HG03571 (cell line): ENCODE results near the gene TRIM44.
"Not testable (repeated sequence)": the region's sequence is repeated elsewhere in the genome, so short reads cannot be mapped to it uniquely, and the experiment has no call there.

Source experiments
- ATAC-seq: cut with Tn5 transposase; IDR thresholded peaks from one replicate; pipeline ENCODE4 v1.9.1; 2021; ENCODE audit not compliant: unreplicated experiment

Gene TRIM44

DNA sequence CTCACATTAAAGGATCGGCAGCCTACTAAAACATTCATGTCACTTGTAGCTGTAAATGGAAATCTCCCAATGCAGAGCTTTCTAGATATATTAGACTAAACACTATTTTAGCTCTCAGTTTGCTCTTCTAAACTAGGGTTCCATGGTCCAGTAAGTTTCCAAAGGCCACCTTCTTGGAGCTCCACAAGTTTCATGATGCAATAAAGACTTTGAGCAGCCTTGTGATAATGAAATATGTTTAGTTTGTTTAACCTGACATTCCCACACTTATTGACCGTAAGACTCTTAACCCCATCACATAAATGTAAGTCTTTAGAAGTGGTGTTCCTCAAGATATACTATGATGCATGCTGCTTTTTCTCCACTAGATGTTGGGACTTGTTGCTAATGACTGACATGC, 87.7 kb downstream of the TRIM44 start:
- ATAC-seq, result no peak

DNA sequence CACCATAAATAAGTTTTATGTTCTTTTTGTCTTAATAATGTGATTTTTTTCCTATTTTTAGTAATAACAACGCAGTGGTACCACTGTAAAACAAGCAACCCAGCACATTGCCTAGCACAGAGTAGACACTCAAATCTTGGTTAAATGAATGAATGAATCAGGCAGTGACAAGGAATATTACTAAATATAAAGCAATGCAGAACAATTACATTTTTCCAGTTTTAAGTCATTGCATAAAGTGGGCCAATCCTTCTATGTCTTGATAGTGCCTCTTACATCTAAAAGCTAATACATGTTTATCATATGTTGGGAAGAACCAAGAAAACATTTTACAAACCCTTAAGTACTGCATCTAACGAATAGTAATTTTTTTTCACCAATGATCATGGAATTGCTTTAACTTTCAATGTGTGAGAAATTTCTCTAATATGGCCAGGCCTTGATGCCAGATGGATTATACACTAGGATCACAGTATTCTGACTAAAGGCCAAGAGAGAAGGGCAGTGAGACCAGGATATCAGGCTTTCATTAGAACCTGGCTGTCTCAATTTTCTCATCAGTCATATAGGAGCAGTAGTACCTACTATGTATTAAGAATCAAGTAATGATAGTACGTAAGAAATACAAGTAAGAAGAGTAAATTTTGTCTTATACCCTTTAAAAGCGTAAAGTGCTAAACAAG, 88.5 kb downstream of the TRIM44 start:
- ATAC-seq, result no peak

DNA sequence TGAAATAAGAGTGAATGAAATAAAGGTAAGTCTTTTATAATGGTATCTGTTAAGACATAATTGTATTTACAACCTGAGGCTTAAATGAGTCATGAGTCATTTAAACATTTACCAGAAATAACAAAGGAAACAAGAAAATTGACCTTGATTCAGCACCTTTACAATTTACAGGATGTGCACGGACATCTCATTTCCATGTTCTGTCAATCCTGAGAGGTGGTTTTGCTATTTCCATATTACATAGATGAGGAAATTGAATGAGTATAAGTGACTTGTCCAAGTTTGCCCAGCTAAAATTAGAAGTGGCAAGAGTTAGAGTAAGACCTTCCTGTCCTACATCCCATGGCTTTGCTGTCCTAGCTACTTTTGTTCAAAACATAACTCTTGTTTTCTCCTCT, 89.1 kb downstream of the TRIM44 start:
- ATAC-seq, result no peak

DNA sequence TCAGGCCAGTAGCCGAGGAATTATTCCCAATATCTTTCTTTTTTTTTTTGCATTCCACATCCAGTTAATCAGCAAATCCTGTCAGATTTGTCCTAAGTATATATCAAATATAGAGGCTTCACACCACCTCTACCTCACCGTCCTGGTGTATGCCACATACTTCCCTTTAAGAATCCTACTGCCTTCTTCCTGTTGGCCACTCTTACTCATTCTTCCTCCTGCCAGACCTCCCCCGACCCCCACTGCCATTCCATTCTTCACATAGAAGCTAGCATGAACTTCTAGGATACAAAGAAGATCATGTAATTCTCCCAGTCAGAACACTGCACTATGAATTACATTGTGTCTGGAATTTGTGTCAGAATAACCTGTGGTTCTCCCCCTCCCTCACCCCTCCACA, 89.5 kb downstream of the TRIM44 start:
- ATAC-seq, result no peak

DNA sequence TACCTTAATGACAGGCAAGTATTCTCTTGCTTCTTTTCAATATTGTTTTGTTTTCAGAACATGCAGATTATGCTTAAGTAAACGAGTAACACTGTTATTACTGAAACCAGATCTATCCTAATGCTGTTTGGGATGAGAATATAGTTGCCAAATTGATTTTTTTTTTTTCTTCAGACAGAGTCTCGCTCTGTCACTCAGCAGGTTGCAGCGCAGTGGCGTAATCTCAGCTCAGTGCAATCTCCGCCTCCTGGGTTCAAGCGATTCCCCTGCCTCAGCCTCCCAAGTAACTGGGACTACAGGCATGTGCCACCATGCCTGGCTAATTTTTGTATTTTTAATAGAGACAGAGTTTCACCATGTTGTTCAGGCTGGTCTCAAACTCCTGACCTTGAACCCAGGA, 91.0 kb downstream of the TRIM44 start:
- not testable (repeated sequence) for ATAC-seq

DNA sequence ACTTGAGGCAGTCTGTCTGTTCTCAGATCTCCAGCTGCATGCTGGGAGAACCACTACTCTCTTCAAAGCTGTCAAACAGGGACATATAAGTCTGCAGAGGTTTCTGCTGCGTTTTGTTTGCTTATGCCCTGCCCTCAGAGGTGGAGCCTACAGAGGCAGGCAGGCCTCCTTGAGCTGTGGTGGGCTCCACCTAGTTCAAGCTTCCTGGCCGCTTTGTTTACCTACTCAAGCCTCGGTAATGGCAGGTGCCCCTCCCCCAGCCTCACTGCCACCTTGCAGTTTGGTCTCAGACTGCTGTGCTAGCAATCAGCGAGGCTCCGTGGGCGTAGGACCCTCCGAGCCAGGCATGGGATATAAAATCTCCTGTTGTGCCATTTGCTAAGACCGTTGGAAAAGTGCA, 97.4 kb downstream of the TRIM44 start:
- not testable (repeated sequence) for ATAC-seq

DNA sequence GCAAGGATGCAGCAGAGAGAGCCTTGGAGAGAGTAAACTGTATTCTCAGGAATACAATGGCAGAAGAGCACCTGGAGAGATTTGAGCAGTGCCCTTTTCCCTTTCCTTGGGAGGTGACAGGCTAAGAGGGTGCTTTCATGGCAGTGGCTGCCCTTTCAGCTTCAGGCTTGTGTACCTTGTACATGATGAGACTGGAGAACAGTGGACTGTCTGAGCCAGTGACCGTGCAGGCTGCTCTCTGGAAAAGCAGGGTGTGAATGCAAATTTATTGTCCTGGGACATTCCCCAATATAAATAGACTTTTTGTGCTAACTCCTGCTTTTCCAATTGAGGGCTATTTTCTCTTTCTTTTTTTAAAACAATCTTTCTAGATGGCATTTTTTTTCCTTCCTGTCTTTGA, 99.3 kb downstream of the TRIM44 start:
- ATAC-seq, result no peak

DNA sequence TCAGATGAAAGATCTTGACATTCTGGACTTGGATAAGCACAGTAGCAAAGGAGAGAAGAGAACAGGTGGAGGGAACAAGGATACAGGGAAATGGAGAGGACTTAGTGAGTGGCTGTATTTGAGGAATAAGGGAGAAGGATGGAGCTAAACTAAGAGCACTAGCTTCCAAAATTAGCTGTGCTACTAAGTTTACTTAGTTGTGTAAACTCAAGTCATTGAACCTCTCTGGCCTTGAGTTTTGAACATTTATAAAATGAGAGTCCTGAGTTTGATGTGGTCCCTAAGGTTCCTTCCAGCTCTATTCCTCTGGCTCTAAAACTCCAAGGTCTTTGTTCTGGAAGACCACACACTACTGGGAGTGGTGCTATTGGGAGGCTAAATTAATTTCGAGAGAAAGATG, 100.7 kb downstream of the TRIM44 start:
- ATAC-seq, result no peak

DNA sequence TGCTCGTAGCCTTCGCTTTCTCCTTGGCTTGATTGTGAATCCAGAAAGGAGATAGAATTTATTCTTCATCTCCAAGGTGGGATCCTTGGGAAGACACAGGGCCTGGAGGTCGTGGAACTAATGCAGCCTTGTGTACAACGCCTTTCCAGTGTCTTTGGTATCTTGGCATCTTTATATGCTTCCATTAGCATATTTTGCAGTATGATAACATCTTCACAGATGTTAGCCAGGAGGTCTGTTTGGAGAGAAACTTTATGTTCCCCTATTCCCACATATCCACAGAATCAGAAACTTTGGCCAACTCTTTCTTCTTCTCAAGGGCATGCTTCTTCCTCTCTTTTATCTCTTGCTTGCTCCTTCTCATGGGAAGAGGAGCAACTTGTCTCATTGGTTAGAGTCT, 101.2 kb downstream of the TRIM44 start:
- no peak for ATAC-seq

DNA sequence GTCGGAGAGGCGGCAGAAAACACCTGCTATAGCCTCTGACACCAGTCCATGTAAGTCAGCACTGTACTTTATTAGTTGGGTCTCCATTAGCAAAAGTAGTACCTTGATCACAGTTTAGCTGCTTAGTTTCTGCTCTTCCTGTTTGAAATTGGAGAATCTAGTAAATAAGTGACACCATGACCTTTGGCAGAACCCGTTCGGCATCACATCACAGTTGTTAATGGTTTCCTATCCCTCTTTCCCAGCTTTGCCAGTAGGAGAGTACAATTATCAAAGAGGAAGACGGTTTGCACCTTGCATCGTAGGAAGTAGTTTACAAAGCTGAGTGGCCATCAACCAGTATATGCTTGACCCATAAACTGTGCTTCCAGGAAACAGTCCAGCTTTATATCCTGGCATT, 101.8 kb downstream of the TRIM44 start:
- no peak for ATAC-seq

DNA sequence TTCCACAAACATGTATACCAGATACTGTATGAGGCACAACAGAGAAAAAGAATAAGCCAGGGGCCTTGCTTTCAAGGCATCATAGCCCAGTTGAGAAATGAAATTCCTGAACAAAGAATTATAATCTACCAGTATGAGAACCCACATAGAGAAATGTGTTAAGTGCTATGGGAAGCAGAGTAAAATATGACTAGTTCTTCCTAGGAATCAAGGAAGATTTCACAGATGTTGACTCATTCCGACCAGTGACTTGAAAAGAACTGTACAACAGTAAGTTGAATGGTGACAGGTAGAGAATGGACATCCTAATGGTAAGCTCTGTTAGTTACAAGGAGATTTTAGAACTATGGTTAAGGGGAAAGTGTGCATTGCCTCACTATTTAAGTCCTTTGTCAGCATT, 102.6 kb downstream of the TRIM44 start:
- no peak for ATAC-seq

DNA sequence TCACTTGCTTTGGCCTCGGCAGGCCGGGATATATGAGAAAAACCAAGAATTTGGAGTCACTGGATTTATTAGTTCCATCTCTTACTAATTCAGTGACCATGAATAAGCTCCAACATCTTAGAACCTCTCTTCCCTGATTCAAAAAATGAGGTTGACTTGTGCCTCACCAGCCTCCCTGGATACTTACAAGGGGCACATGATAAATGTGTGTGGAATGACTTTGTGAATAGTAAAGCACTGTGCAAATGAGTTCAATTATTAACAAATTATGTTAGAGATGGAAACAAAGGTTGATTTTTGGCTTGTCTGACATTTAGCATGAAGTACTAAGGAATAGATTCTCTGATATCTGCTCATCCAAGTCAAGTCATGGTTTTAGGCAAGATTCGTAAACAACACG, 104.1 kb downstream of the TRIM44 start:
- no peak for ATAC-seq

DNA sequence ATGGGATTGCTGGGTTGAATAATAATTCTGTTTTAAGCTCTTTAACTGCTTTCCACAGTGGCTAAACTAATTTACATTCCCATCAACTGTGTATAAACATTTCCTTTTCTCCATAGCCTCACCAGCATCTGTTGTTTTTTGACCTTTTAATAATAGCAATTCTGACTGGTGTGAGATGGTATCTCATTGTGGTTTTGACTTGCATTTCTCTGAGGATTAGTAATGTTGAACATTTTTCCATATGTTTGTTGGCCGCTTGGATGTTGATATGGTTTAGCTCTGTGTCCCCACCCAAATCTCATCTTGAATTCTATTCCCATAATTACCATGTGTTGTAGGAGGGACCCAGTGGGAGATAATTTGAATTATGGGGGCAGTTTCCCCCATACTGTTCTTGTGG, 107.8 kb downstream of the TRIM44 start:
- ATAC-seq, result not testable (repeated sequence)

DNA sequence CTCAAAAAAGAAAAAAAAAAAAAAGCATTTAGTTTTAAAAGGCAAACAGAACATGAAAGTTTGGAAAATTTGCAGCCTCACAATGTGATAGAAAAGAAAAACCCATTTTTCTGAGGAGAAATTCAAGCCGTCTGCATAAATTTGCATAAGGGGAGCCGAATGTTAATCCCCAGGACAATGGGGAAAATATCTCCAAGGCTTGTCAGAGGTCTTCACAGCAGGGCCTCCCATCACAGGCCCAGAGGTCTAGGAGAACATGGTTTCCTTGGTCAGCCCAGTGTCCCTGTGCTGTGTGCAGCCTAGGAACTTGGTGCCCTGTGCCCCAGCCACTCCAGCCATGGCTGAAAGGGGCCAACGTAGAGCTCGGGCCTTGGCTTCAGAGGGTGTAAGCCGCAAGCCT, 109.1 kb downstream of the TRIM44 start:
- no peak for ATAC-seq

DNA sequence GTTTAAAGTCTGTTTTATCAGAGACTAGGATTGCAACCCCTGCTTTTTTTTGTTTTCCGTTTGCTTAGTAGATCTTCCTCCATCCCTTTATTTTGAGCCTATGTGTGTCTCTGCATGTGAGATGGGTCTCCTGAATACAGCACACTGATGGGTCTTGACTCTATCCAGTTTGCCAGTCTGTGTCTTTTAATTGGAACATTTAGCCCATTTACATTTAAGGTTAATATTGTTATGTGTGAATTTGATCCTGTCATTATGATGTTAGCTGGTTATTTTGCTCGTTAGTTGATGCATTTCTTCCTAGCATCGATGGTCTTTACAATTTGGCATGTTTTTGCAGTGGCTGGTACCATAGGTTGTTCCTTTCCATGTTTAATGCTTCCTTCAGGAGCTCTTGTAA, 114.7 kb downstream of the TRIM44 start:
- not testable (repeated sequence) for ATAC-seq

DNA sequence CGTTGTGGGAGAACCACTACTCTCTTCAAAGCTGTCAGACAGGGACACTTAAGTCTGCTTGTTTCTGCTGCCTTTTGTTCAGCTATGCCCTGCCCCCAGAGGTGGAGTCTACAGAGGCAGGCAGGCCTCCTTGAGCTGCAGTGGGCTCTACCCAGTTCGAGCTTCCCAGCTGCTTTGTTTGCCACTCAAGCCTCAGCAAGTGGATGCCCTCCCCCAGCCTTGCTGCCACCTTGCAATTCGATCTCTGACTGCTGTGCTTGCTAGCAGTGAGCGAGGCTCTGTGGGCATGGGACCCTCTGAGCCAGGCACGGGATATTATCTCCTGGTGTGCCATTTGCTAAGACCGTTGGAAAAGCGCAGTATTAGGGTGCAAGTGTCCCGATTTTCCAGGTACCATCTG, 116.4 kb downstream of the TRIM44 start:
- ATAC-seq, result not testable (repeated sequence)

DNA sequence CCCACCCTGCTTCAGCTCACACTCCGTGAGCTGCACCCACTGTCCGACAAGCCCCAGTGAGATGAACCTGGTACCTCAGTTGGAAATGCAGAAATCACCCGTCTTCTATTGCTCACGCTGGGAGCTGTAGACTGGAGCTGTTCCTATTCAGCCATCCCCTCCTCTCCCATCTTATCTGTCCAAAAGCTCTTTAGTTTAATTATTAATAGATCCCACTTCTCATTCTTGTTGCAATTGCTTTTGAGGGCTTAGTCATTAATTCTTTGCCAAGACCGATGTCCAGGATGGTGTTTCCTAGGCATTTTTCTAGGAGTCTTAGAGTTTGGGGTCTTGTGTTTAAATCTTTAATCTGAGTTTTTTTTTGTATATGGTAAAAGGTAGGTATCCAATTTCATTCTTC, 116.8 kb downstream of the TRIM44 start:
- ATAC-seq, result no peak

DNA sequence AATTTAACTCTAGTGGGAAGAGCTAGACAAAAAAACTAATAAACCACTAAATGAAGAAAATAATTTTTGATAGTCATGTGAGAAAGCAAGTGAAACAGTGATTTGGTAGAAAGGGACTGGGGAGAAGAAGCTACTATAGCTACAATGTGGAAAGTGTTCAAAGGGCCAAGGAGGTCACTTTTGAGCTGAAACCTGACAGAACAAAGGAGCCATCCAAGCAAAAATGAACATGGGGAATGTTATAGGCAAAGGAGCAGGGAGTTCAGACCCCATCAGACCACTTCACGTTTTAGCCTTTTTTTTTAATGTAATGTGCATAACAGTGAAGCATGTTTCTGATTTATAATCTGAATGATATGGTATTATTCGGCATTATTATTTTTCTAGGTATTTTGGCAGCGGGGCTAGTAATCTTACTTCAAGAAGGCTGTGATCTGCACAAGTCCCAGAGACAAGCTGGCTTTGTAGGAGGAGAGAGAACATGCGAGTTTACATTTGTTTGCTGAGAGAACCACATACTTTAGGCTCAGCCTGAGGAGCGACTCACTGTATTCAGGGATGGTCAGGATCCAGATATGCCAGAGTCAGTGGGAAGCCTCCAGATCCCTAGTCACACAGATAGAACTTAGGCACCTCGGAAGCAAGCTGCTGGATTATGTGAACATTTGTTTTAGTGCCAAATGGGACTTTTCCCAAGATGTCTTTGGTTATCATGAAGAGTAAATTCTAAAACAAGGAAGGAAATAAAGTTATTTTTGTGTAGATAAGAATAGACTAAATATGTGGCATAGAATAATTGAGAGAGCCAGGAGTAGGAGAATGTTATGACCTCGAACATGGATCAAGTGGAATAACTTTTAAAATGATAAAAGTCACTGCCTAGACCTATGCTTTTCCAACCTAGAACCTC, 118.6 kb downstream of the TRIM44 start:
- ATAC-seq, result no peak

DNA sequence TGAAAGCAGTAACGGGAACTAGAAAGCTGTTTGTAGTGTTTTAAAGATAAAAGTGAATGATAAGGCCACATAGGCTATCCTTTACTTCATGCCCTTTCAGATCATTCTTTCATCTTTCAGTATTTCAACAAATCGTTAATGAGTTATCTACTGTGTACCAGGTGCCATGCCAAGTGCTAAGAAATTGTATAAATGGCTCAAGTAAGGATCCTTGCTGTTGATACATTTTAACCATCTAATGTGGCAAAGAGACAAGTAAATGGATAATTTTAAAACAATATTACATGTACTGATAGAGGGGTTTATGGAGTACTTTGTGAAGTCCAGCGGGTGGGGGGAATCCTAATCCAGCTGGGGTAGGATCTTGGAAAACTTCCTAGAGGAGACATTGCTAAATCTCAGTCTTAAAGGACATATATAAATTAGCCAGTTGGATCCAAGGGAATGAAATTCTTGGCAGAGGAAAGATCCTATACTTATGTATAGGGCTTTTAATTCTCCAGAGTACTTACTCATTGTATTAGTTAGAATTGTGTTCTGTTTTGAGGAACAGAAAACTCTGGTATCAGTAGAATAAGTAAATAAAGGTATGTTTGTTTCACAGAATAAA, 119.4 kb downstream of the TRIM44 start:
- no peak for ATAC-seq

DNA sequence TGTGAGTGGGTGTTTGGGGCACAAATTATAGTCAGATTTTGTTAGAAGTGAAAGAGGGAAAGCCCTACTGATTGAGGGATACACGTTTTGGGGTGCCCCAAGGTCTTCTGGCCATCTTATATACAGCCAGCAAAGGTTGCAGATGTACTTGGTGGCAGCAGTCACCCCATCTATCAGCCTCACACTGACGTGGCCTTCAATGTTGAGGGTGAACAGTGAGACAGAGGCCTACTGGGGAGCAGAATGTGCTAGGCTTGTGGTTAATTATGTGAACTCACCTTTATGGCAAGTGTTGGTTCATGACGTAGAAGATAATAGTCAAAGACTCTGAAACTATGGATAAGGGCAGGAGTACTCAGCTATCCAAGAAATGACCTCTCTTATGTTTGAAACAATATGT, 121.2 kb downstream of the TRIM44 start:
- ATAC-seq, result no peak

DNA sequence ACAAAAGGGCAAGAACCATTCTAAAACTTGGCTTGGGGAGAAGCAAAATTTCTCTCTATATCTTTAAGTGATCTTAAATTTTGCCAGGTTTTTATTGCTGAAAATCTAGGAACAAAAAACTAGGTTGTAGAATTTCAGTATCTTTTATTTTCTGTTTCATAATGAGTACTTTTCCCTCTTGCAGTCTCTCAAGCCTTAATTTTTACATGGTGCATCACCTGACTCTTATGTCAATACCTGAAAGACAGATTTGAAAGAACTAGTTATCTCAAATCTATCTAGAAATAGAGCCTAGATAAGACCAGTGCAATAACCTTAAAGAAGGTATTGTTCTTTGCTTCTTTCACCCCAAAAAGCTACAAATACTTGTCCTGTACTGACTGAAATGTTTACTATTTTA, 122.1 kb downstream of the TRIM44 start:
- peak; percentile 46 for ATAC-seq
